HG03565 (cell line): Measurements from ENCODE around the gene AGAP3.

Experiments
- ATAC-seq: cut with Tn5 transposase; IDR thresholded peaks from one replicate; pipeline ENCODE4 v1.9.1; 2021; ENCODE audit warnings: mild to moderate bottlenecking, moderate library complexity; ENCODE audit not compliant: unreplicated experiment

Gene AGAP3

DNA sequence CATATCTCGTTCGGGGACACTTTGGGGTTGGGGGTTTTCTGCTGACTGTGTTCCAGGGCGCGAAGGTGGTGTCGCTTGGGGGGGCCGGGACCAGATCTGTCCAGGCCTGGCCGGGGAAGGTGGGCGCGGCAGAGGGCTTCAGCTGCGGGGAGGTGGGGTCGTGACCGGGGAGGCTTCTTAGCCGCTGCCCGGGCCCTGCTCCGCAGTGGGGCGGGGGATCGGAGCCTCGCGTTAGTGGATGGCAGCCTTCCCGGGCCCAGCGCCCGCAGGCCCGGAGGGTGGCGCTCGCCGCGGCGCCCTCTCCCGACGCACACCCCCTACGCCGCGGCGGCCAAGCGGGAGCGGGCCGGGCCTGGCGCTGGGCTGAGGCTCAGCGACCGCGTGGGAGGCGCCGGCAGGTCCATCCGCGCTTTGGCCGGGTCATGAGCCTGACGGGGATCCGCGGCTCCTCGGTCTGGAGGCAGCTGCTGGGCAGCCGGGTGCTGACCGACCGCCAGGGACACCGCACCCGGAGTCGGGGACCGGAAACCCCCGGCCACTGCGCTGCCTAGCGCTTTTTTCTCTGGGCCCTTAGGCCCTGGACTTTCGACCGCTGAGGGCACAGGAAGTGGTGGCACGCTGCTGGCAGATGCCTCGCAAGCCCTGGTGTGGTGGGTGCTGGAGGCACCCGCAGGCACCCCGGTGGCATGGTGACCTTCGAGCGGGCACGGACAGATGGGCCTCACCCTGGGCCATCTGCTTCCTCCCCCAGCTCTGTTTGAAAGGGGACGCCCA lies 1.2 kb downstream of the AGAP3 start:
- no peak for ATAC-seq

DNA sequence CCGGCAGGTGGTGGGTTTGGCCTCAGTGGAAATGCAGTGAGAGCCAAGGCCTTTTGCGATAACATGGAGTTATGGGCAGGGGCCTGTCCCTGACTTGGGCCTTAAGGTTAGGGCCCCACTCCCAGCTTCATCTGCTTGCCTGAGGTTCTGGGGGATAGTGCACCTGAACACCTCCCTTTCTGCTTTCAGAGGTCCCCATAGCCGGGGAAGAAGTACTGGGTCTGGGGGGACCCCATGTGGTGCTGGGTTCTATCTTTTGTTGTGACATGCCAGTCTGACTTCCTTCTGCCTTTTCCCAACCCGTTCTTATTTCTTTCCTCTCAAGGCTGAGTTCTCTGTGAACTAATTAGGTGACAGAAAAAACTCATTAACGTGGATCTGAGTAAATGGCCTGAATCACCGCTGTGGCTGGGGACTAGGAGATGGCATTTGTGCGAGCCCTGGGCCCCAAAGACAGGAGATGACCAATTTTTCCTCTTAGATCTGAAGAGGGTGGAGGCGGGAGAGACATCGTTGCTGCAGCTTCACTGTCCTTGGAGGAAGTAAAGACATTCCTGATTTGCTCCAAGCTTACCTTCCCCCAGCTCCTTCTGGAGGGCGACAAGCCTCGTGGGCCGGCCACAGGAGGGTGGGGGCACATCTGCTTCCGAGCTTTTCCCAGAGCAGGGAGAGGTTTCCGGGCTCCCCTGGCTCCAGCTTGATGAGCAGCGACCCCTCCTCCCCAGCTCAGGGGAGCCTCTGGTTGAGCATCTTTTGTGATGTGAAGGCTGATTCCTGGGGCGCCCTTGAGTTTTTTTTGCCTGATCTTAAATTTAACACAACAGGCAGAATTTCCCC lies 2.0 kb downstream of the AGAP3 start:
- no peak for ATAC-seq

DNA sequence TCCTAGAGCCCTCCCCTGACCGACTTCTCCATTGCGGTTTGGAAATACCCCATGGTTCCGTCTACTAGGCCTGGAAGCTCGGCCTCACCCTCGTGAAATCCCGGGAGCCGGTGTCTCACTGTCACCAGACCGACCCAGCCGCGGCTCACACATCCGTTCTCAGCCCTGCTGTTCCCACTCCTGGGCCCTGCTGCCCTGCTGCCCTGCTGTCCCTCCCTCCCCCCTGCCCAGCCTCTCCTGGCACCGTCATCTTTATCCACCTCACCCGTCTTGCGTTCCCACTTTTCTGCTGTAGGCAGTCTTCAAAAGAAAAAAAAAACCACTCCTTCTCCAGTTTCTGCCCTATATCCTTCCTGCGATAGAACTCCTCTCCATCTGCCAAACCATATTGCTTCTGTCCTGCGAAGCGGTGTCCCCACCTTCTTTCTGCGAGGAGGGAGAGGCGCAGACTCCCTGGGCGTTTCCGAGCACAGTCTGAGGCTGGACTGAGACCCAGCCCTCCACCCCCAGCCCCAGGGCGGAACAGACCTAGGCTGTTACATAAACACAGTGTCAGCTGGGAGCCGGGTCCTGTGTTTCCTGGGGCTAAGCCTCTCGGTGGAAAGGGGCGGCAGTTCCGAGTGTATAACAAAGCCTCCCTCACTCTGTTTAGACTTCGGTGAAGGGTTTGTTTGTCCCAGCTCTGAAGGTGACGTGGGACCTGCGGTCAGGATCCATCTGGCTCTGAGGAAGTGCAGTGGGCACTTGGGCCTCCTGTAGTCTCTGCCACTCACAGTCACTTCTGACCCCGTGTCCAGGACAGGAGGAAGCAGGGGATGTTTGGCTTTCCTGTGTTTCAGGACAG lies 2.8 kb downstream of the AGAP3 start:
- no peak for ATAC-seq

DNA sequence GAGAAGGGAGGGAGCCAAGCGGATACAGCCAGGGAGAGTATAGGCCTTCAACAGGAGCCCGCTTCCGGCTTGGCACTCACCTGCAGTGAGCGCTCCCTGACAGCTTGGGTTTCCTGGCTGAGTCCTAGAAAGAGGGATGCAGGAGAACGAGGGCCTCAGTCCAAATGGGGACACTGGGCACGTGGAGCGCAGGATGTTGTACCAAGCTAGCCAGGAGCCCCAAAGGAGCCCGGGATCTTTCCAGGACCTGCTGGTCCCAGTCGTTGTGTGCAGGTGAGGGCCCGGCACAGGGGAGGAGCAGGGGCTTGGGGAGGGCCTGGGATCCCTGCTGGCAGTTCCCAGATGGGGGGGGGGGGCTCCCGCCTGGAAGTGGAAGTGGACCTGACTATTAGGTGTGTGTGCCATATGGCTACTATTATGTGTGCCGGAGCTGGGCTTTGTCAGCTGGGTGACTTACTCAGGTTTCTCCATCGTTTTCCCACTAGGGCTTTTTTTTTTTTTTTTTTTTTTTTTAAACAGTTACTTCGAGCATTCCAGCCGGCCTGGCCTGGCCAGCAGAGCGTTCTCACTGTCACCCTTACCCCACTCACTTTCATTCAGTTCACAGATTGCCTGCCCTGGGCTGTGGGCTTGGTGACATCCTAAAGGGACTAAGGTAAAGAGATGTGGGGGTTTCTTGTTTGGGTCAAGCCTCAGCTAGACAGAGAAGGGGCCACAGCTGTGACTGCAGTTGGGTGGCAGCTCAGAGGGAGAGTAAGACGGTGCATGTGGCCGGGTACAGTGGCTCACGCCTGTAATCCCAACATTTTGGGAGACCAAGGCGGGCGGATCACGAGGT lies 3.8 kb downstream of the AGAP3 start:
- no peak for ATAC-seq

DNA sequence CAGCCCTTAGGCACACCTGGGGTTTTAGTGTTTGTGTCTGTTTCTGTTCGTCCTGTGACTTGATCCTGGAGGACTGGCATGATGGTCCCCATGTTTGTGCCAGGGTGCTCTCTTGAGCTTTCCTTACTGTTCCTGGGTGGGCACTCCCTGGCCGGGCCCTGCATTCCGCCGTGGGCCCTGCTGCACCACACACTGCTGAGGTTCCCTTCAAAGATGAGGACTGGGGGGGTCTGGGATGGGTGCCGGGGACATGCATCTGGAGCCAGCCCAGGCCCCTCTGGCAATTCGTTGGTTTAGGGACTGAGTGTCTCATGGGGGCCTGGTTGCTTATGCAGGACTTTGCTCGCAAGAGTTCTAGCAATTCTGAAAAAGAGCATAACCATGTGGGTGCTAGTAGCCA lies 4.7 kb downstream of the AGAP3 start:
- ATAC-seq, result no peak

DNA sequence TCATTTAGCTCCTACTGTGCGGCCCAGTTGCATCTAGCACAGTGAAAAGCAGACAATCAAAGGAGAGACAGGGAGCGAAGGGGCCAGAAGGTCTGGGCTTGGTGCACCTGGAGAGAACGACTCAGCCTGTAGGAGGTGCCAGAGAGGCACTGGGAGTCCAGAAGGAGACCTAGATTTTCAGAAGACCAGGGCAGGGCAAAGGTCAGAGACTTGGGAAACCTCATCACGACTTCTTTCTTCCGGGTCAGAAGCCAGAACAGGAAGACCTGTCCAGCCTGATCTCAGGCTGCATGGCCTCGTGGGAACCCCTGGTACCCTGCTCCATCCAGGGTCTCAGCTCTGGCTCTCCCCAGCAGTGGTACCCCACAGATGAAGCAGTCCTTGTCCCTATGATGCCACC lies 5.2 kb downstream of the AGAP3 start:
- ATAC-seq, result no peak

DNA sequence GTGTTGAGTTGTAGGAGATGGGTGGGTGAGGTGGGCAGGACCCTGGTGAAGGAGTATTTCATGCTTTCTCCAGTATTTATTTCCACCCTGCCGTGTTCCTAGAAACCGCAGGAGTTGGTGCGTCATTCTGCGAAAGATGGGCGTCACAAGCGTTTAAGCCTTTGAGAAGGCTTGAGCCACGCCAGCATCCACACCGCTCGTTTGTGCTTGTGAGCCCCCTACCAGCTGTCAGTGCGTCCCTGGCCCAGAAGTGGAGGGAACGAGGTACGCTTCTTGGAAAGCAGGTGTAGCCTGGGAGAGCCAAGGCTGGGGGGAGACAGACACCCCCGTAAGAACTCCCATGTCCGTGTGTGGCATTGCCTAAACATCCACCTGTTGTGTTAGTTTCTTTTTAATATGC lies 5.7 kb downstream of the AGAP3 start:
- no peak for ATAC-seq

DNA sequence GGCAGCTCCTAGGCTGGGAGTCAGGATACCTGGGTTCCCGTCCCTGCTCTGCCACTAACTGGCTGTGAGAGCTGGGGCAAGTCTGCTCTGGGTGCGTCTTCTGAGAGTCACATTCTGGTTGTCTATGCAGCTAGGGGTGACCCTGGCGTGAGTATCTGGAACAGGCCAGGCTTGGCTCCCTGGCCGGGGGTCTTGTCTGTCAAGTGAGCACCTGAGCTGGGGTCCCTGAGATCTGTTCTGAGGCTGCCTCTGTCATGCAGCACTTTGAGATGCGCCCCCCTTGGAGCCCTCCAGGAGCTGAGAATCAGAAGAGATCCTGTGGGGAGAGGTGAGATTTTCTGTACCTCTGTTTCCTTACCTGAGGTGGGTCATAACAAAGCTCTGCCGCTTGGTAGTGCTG lies 7.5 kb downstream of the AGAP3 start:
- no peak for ATAC-seq

DNA sequence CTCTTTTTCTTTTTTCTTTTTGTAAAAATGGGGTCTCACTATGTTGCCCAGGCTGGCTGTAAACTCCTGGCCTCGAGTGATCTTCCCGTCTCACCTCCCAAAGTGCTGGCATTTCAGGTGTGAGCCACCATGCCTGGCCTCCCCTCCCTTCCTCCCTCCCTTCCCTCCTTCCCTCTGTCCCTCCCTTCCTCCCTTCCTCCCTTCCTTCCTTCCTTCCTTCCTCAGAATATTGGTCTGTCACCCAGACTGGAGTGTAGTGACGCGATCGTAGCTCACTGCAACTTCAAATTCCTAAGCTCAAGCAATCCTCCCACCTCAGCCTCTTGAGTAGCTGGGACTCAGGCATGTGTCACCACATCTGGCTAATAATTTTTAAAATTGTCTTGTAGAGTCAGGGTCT lies 8.4 kb downstream of the AGAP3 start:
- no peak for ATAC-seq

DNA sequence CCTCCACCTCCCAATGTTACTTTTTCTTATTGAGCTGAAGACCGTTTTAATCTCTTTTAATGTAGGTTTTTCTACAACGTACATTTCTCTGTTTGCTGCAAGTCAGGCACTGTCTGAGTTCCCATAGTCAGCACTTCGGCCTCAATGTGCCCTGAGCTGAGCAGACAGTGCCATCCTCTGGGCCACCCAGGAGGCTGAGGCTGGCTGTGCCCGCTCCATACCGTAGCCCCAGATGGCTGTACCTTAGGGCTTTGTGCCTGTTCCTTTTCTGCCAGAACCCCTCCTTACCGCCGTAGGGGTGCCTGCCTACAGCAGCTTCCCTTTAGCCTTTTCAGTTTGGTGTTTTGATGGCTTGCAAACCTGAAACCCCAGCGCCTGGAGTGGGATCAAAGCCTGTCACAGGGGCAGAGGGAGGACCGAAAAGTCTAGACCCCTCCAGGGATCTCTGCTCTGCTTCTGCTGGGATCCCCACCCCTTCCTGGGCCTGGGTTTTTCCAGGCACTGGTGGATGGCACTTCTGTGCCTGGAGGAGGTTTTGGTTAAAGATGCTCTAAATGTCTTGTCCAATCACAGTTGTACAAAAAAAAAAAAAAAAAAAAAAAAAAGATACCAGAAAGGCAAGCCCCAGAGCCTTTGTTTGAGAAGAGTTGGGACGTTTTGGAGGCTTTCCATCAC lies 9.0 kb downstream of the AGAP3 start:
- ATAC-seq, result no peak

DNA sequence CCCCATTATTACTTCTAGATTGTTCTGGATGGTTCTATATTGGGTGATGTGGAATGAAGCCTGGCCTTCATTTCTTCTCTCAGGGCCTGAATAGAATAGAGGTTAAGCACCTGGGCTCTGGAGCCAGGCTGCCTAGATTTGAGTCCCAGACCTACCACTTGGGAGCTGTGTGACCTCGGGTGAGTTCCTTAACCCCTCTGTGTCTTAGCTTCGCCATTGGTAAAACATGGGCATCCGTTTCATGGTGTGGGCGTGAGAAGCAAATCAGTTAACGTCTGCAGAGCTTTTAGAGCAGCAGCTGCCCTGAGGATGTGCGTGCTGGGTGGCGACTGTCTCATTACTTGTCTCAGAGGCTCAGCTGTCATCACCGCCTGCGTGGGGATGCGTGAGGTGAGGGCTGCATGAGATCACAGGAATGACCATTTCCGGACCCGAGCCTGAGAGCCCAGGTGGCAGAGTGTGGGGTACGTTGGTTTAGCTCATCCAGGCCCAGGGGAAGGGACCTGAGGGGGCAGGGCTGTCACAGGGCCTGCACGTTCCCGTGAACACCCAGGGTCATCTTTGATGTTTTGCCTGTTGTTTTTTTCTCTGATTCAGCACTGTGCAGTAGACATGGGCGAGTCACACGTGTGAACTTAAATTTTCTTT lies 9.7 kb downstream of the AGAP3 start:
- ATAC-seq, result no peak

DNA sequence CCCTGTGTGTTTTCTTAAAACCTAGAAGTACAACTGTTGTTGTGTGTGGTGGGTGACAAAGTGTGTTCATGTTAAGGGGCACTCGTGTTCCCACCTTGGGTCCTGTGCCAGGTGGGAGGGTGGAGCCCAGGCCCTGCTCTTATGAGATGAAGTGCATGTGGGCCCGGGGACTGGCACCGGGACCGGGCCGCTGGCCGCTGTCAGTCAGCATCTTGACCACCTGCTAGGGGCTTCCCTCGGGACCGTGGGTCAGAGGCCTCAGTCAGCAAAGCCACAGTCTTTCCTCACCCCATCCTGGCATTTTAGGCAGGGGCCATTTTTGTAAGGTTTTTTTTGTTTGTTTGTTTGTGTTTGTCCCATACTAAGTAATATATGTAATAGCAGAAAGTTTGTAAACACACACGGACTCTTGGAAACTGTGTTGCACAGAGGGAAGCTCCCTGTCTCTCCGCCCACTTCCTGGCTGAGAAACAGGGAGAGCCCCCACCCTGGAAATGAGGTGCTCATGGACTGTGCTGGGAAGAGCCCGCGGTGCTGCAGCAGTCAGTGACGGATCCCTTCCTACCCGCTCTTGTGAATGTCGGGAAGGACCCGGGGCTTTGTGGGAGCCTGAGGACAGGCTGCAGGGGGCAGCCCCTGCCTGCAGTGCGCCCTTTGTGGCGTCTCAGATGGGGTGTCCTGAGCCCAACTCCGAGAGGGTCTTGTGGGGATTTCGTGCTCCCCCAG lies 13.4 kb downstream of the AGAP3 start:
- no peak for ATAC-seq

DNA sequence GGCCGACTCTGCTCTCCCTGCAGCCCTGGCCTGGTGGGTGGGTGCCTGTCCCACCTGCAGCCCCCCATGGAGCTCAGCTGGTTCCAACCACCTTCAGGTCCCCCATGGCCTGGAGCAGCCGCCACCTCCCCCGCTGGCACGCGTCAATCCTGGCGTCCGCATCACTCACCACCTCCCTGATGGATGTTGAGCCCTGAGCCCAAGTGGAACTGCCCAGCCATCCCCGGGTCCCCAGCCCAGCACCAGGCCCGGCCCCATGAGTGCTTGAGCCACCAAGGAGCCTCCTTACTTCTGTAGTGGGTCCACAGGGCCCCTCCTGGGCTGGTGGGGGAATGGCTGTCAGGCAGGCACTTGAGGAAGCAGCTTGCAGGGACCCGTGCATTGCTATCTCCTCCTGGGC lies 14.6 kb downstream of the AGAP3 start:
- ATAC-seq, result no peak

DNA sequence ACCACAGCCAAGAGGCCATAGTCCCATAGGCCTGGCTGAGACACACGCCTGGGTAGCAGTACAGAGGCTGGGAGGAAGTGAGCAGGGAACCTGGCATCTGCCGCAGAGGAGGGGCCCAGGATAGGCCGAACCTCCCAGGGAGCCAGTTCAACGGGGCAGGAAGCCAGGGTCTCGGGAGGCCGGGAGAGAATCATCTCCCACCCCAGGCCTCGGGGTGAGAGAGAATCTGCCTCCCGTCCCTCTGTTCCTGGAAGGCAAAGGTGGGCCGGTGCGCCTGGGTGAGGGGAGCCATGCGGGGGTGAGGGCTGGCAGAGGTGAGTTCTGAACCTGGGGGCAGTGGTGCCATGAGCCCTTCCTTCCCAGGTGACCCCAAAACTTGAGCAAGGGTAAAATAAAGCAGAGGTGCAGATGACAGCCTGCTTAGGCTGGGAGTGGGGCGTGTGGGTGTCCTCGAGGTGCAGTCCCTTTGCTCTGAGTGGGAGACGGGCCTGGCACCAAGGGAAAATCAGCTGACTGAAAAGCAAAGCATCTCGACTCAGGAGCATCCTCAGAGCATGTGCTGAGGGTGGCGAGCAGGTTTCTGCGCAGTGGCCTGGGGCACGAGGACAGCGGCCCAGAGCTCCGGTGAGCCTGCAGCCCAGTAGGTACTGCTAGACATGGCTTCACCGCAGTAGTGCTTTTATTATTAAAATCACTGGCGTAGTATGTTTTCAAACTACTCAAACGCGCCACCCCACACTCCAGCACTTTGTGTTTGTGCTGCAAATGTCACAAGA lies 15.5 kb downstream of the AGAP3 start:
- ATAC-seq, result no peak

DNA sequence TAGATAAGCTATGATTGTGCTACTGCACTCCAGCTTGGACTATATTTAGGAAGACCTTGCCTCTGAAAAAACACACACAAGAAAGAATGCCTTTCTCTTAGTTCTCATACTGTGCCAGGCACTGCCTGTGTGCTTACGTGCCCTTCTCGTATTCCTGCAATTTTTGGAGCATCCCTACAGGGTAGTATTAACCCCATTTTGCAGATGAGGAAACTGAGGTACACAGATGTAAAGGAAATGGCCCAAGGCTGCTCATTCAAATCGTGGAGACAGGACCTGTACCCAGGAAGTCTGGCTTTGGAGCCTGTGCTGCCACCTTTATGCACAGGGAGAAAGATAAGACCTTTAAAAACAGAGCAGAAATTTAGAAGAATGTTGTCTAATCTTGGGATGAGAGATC lies 16.7 kb downstream of the AGAP3 start:
- no peak for ATAC-seq

DNA sequence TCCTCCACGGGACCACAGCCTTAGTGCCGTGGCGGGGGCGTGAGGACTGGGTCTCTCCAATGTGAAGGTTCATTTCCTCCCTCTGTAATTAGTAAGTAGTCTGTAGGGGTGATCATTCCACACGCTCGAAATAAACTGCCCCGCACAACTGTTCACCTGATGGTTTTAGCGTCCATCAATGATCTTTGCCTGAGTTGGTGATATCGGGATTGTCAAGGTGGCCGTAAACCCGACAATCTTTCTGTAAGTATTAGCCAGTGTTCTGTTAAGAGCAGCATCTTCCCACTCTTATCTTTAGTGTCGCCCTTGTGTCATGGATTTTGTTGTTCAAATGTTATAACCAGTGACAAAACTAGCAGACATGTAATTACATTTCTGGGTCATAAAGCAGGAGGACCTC lies 17.7 kb downstream of the AGAP3 start:
- no peak for ATAC-seq

DNA sequence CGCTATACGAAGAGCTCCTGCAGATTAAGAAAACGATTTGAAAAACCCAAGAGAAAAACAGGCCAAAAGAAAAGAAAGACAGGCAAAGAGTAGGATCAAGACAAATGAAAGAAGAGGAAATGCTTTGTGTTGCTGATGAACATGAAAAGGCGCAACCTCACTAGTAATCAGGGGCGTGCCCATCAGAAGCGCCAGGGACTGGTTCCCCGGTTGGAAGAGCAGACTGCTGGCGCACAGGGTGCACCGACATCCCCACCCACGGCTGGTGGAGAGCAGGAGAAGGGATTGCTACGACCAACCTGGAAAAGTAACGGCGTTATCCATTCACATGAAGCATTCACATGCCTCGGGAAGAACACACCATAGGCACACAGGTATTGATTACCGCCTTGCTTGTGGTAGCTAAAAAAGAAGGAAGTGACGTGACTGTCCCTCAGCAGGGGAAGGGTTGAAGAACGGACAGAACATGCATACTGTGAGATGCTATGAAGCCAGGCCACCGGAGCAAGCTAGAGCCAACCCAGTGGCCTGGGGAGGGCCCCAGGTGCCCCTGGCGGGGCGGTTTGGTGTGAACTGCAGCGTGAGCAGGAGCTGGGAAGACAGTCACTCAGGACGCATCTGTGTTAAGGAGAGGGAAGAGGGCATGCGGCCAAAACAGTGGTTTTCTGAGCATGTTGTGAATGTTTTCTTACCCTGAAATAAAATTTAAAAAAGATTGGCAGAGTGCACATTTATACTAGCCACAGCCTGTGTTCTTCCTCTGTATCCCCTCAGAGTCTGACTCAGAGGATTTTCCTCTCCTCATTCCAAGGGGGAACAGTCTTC lies 18.3 kb downstream of the AGAP3 start:
- no peak for ATAC-seq
